Measurements from ENCODE around the gene THSD4.

DNA sequence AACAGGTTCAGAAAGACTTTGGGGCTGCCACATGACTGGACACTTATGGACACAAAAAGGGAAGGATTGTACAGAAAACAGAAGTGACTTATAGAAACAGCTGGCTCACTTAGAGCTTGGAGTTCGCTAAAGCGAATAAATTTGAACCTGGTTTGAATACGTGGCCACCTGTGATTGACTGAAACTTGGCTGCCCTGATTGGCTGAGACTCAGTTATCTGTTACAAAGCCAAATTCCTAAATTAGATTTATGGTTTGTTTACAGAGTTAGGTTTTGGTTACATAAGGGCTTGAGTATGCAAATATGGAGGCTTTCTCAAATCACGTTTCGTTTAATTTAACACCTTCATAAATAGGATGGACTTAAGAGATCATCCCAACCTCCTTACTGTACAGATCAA, 270.2 kb downstream of the THSD4 start:
- no peak for TF ChIP-seq POLR2A (IDR thresholded peaks at IDR 0.05)
- TF ChIP-seq, protein P1, sequence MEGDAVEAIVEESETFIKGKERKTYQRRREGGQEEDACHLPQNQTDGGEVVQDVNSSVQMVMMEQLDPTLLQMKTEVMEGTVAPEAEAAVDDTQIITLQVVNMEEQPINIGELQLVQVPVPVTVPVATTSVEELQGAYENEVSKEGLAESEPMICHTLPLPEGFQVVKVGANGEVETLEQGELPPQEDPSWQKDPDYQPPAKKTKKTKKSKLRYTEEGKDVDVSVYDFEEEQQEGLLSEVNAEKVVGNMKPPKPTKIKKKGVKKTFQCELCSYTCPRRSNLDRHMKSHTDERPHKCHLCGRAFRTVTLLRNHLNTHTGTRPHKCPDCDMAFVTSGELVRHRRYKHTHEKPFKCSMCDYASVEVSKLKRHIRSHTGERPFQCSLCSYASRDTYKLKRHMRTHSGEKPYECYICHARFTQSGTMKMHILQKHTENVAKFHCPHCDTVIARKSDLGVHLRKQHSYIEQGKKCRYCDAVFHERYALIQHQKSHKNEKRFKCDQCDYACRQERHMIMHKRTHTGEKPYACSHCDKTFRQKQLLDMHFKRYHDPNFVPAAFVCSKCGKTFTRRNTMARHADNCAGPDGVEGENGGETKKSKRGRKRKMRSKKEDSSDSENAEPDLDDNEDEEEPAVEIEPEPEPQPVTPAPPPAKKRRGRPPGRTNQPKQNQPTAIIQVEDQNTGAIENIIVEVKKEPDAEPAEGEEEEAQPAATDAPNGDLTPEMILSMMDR (IDR thresholded peaks at IDR 0.05), result no peak

Data from thyroid gland (tissue), 4 donors.